ENCODE measurements around the gene MRPS11. TPM values are rescaled to one million over a fixed set of nuclear protein-coding genes. Genes with fewer than 3 reads are reported as not detected.

The MRPS11 gene
- total and polyA plus RNA-seq, 9 of the 15 experiments (the other 6 are each of a cell fraction or from before 2014, with no cell fraction given): 28.3 to 83.2 (median 53.1) TPM

GRCh38 chr15:88467073-88467934, at the start of gene MRPS11, which contains the start of gene MRPL46 (continued):
- TF ChIP-seq REST (IDR thresholded peaks at IDR 0.05; ENCODE audit: borderline replicate concordance): no peak
- no peak for TF ChIP-seq REST (CRISPR knock-in tag; IDR thresholded peaks at IDR 0.05; ENCODE audit: low read depth)

All from K562 (cell line).